SIG-M5 treated with dmso at 0.1 percent for 504 hours (cell line): ENCODE results near the gene FBXO9.

Experiments used
- DNase-seq: peaks from one replicate; lab custom pipeline; 2025; ENCODE audit not compliant: unreplicated experiment; lab: John Stamatoyannopoulos, UW

The FBXO9 gene

DNA sequence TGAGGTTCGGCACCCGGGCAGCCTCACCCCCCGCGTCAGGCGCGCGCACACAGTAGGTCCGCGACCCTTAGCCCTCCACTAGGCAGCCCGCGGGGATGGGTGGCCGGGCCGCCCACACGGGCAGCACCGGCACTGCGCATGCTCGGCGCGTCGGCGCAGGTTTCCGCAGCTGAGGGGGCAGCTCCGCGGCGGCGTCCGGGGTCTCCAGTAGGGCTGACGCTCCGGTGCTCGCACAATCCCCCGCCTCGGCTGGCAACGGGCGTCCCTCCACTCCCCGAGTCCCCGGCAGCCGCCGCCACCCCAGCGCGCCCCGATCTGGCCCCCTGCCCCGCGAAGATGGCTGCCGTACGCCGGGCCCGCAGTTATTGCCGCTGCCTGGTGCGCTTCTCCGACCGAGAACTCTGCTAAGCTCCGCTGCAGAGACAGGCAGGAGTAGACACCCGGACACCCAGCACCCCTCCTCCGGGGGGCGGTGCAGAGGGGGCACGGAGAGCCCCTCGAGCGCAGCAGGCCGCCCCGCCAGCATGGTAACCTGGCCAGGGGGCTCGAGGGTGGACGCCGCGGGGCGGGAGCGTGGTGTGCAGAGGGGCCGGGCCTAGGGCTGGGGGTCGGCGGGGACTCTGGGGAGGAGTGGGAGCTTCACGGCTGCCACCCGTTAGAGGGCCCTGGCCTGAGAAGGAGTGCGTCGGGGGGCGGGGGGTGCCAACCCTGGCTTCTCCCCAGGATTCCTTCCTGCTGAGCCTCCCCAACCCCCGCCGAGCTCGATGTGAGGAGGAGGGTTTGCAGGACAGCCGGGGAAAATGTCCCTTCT is at the start of gene FBXO9:
TSS of gene FBXO9 (plus strand) at position 139 of the 811 bp plus-strand sequence. CDS start at position 525, 386 bp downstream.
- DNase-seq: no peak

- DNase-seq: no peak
Observed at GRCh38 chr6:53015486-53015885, 49.7 kb upstream of the FBXO9 start.

DNA sequence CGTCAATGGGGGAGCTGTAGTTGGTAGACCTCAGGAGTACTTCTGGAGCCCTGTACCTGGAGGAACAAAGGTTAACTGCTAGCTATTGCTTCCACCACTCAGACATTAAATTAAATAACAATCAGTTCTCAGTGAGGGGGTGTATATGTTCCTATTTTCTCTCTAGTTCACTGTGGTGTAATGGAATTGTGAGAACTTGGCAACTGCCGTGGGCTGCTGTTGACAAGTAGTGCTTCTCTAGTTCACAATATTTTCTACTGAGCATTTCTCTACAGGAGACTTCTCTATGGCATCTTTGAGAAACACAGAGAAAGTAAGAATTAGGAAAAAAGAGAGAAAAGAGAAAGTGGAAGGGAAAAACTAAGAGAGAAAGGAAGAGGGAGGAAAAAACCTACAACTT is 46.8 kb upstream of the FBXO9 start:
- DNase-seq: no peak

DNA sequence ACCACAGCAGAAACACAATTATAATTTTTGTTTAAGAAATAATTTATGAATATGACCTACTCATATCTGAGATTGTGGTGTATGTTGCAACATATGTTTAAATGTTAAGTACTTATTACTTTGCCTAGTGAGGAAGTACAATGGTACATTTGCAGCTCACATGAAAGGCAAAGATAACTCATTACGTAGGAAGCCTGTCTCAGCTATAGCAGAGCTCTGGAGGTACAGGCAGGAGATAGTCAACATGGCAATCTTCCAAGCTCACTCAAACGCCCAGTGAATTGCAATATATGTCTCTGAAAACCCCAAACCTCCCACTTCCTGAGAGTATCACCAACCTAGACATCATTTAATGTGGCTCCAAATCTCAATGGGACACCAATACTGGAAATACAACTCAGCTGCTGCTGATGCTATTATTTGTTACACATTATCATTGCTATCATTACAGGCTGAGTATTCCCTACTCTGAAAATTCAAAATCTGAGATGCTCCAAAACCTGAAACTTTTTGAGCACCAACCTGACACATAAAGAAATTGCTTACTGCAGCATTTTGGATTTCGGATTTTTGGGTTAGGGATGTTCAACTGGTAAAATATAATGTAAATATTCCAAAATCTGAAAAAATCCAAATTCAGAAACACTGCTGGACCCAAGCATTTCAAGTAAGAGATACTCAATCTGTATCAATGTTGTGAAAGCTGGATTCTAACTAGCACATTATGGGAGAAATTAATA is 45.0 kb upstream of the FBXO9 start:
- DNase-seq: no peak

DNA sequence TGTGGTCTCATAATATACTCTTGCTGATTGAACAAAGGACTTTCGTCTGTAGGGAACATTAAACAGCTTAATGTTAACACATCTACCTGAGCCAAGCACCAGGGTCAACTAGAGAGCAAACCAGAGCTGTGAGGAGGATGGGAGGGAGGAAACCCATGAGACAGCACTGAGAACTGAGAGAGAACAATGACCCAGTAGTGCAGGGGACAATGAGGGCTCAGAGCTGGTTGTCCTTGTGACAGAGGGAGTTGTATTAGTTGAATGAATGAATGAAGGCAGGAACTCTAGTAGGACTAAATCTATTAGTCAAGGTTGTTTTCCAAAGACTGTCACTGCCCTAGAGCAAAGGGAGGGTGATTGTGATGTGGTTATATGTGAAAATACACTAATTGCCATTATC is 41.9 kb upstream of the FBXO9 start:
- no peak for DNase-seq

GRCh38 chr6:53026526-53026925 is 38.7 kb upstream of the FBXO9 start:
- no peak for DNase-seq

- DNase-seq: no peak
Observed at GRCh38 chr6:53027131-53027718, 38.0 kb upstream of the FBXO9 start.

- no peak for DNase-seq
Observed at GRCh38 chr6:53028467-53028866, 36.7 kb upstream of the FBXO9 start.

GRCh38 chr6:53029257-53029656 is 35.9 kb upstream of the FBXO9 start:
- no peak for DNase-seq

- no peak for DNase-seq
Observed at GRCh38 chr6:53029761-53030160, 35.4 kb upstream of the FBXO9 start.

- no peak for DNase-seq
Observed at GRCh38 chr6:53031281-53031680, 33.9 kb upstream of the FBXO9 start.

DNA sequence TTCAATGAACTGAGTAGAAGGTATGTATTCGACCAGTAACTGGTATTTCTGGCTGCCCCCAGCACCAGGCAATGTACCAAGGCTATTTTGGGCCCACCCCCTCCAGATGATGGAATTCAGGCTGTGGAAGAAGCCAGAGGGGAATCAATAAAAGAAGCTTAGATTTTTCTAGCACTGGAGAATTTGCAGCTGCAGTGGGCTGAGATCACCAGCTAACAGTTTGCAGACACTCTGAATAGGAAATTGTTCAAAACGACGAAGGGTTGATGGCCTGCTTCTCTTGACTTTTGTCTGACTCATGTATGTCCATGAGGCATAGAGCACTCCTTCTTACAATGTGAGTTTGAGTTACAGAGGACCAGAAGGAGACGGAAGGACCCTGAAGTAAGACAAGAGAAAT is 32.4 kb upstream of the FBXO9 start:
- no peak for DNase-seq

- no peak for DNase-seq
Observed at GRCh38 chr6:53033764-53034163, 31.4 kb upstream of the FBXO9 start.

- DNase-seq: no peak
Observed at GRCh38 chr6:53035549-53036213, 29.5 kb upstream of the FBXO9 start.

DNA sequence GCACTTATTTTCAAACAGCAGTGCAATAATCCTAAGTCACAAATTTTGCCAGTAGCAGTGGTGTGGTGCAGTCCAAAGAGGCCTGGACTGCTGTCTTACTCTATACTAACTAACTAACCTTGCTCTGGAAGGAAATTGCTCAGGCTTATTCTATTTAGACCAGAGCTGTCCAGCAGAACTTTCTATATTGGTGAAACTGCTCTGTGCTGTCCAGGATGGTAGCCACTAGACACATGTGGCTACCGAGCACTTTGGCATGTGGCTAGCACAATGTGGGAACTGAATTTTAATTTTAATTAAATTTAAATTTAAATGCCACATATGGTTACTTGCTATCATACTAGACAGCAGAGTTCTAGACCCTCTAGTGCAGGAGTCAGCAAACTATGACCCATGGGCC is 27.1 kb upstream of the FBXO9 start:
- no peak for DNase-seq

DNA sequence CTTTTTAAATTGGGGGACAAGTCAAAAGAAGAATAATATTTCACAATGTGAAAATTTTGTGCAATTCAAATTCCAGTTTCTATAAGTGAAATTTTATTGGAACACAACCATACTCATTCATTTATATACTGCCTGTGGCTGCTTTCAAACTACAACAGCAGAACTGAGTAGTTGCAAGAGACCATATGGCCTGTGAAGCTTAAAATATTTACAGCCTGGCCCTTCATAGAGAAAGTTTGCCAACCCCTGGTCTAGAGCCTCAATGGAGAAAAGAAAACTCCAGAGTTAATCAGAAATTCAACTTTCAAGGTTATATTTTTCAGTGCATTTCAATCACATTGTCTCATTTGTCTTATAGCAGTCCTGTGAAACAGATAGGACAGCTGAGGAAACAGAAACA is 26.6 kb upstream of the FBXO9 start:
- DNase-seq: no peak

DNA sequence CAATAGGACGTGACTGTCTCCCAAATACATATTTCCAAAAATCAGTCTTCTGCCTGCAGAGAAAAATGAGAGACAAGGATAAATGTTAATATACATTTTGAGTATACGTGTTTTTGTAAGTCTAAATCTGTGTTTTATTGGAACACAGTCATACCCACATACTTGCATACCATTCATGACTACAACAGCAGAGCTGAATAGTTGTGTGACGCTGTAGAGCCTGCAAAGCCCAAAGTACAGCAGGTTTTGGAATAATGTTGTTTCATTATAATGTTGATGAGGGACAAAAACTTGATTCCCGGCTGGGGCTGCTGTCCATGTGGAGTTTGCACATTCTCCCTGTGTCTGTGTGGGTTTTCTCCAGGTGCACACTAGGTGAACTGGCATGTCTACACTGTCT is 23.8 kb upstream of the FBXO9 start:
- DNase-seq: no peak

DNA sequence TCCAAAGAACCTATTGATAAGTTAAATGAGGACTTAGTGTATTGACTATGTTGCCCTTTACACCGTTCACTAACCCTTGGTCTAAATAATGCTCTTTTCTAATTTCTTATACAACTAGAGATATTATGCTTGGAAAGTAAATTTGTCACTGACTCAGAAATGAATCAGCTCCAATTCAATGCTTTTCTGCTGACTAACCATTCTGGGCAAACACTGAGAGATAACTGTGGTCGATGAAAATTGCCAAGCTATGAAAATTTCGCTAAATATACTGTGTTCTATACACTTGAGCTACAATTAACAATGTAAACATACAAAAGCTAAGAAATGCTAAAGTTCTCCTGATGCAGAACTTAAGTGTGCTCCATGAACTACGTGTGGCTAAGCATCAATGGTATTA is 23.1 kb upstream of the FBXO9 start:
- DNase-seq: no peak

DNA sequence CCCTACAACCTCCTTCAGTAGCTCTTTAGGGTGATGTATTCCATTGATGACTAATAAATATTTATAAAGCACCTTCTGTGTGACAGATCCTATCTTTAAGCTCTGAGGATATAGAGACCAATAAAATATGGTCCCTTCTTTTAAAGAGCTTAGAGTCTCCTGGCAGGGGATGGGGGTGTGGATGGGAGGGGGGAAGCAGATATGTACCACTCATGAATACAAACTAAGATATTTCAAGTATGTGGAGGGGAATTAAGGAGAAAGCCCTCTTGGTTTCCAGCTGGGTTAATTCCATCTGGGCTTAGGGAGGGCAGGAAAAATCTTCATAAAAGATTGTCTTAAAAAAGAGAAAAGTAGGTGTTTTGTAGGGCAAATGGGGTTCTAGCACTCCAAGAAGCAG is 21.6 kb upstream of the FBXO9 start:
- DNase-seq: no peak

GRCh38 chr6:53044071-53044470 is 21.1 kb upstream of the FBXO9 start:
- no peak for DNase-seq

DNA sequence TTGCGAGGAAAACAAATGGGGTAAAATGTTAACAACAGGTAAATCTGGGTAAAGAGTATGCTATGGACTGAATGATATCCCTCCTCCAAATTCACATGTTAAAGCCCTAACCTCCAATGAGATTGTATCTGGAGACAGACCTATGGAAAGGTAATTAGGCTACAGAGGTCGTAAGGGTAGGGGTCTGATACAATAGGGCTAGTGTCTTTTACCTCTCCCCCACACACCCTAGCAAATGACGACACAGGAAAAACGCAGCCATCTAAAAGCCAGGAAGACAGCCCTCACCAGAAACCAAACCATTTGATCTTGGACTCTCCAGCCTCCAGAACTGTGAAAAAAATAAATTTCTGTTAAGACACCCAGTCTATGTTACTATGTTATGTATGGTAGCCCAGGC is 20.6 kb upstream of the FBXO9 start:
- no peak for DNase-seq
